ENCODE results near the gene TP53BP1. TPM values are rescaled to one million over a fixed set of nuclear protein-coding genes. Genes with fewer than 3 reads are reported as not detected.

TP53BP1 gene
- total and polyA plus RNA-seq, 2 of the 13 experiments (the other 11 are each of a cell fraction or from before 2014, with no cell fraction given): 17.1 to 17.4 TPM

- peak; percentile 81 for TF ChIP-seq GABPB1 (CRISPR knock-in tag; IDR thresholded peaks at IDR 0.05)
- TF ChIP-seq RELA (CRISPR knock-in tag; IDR thresholded peaks at IDR 0.05): no peak
- no peak for TF ChIP-seq ZBTB37 (CRISPR knock-in tag; IDR thresholded peaks at IDR 0.05)
- TF ChIP-seq CHD4 (IDR thresholded peaks at IDR 0.05; ENCODE audit: borderline replicate concordance, low read length): no peak
- no peak for TF ChIP-seq ZNF230 (CRISPR knock-in tag; IDR thresholded peaks at IDR 0.05)
- TF ChIP-seq XRCC5 (optimal IDR thresholded peaks at IDR 0.05; ENCODE audit: low read length): no peak
- TF ChIP-seq FOXA1 (IDR thresholded peaks at IDR 0.05): no peak
- TF ChIP-seq FOXA1 (CRISPR knock-in tag; IDR thresholded peaks at IDR 0.05): no peak
- no peak for TF ChIP-seq NFIB (CRISPR knock-in tag; IDR thresholded peaks at IDR 0.05; ENCODE audit: borderline replicate concordance)
- TF ChIP-seq ZNF629 (CRISPR knock-in tag; conservative IDR thresholded peaks at IDR 0.05): no peak
- TF ChIP-seq ARNTL (CRISPR knock-in tag; IDR thresholded peaks at IDR 0.05): no peak
- TF ChIP-seq MZF1 (CRISPR knock-in tag; IDR thresholded peaks at IDR 0.05; ENCODE audit: borderline replicate concordance): no peak
- no peak for TF ChIP-seq ZFP62 (CRISPR knock-in tag; IDR thresholded peaks at IDR 0.05)
- no peak for TF ChIP-seq WIZ (CRISPR knock-in tag; IDR thresholded peaks at IDR 0.05)
- TF ChIP-seq KAT7 (CRISPR knock-in tag; IDR thresholded peaks at IDR 0.05; ENCODE audit: borderline replicate concordance): no peak; the same call in 1 of the 2 replicates
- TF ChIP-seq, protein P1, sequence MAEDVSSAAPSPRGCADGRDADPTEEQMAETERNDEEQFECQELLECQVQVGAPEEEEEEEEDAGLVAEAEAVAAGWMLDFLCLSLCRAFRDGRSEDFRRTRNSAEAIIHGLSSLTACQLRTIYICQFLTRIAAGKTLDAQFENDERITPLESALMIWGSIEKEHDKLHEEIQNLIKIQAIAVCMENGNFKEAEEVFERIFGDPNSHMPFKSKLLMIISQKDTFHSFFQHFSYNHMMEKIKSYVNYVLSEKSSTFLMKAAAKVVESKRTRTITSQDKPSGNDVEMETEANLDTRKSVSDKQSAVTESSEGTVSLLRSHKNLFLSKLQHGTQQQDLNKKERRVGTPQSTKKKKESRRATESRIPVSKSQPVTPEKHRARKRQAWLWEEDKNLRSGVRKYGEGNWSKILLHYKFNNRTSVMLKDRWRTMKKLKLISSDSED (CRISPR knock-in tag; IDR thresholded peaks at IDR 0.05): no peak
- no peak for TF ChIP-seq TOE1 (CRISPR knock-in tag; IDR thresholded peaks at IDR 0.05)
- TF ChIP-seq ZNF776 (CRISPR knock-in tag; IDR thresholded peaks at IDR 0.05): no peak
- TF ChIP-seq, protein P2, sequence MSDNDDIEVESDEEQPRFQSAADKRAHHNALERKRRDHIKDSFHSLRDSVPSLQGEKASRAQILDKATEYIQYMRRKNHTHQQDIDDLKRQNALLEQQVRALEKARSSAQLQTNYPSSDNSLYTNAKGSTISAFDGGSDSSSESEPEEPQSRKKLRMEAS (IDR thresholded peaks at IDR 0.05): no peak; the same call in 1 of the 2 replicates
- no peak for TF ChIP-seq ZNF772 (CRISPR knock-in tag; IDR thresholded peaks at IDR 0.05)
- no peak for TF ChIP-seq KDM1A (CRISPR knock-in tag; IDR thresholded peaks at IDR 0.05)
- TF ChIP-seq, protein P3, sequence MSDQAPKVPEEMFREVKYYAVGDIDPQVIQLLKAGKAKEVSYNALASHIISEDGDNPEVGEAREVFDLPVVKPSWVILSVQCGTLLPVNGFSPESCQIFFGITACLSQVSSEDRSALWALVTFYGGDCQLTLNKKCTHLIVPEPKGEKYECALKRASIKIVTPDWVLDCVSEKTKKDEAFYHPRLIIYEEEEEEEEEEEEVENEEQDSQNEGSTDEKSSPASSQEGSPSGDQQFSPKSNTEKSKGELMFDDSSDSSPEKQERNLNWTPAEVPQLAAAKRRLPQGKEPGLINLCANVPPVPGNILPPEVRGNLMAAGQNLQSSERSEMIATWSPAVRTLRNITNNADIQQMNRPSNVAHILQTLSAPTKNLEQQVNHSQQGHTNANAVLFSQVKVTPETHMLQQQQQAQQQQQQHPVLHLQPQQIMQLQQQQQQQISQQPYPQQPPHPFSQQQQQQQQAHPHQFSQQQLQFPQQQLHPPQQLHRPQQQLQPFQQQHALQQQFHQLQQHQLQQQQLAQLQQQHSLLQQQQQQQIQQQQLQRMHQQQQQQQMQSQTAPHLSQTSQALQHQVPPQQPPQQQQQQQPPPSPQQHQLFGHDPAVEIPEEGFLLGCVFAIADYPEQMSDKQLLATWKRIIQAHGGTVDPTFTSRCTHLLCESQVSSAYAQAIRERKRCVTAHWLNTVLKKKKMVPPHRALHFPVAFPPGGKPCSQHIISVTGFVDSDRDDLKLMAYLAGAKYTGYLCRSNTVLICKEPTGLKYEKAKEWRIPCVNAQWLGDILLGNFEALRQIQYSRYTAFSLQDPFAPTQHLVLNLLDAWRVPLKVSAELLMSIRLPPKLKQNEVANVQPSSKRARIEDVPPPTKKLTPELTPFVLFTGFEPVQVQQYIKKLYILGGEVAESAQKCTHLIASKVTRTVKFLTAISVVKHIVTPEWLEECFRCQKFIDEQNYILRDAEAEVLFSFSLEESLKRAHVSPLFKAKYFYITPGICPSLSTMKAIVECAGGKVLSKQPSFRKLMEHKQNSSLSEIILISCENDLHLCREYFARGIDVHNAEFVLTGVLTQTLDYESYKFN (CRISPR knock-in tag; conservative IDR thresholded peaks at IDR 0.05): no peak
- TF ChIP-seq HOXA7 (CRISPR knock-in tag; IDR thresholded peaks at IDR 0.05): no peak
- no peak for TF ChIP-seq ZNF451 (CRISPR knock-in tag; IDR thresholded peaks at IDR 0.05)
- TF ChIP-seq HMG20B (CRISPR knock-in tag; conservative IDR thresholded peaks at IDR 0.05): no peak
- TF ChIP-seq ZNF740 (CRISPR knock-in tag; IDR thresholded peaks at IDR 0.05): no peak
These were observed at the start of gene TP53BP1 (continued) for GRCh38 chr15:43492673-43493601.

Measured in HepG2 (cell line).